Measurements from ENCODE around the gene CTDSP2.
A peak's percentile ranks its signal among the peaks of the same experiment; 100 is the strongest.
"Not testable (repeated sequence)": the region's sequence is repeated elsewhere in the genome, so short reads cannot be mapped to it uniquely, and the experiment has no call there.

Gene CTDSP2

DNA sequence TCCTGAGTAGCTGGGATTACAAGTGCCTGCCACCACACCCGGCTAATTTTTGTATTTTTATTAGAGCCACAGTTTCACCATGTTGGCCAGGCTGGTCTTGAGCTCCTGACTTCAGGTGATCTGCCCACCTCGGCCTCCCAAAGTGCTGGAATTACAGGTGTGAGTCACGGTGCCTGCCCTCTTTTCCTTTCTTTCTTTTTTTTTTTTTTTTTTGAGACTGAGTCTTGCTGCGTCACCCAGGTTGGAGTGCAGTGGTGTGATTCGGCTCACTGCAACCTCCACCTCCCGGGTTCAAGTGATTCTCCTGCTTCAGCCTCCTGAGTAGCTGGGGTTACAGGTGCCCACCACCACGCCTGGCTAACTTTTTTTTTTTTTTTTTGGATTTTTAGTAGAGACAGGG lies 11.6 kb upstream of the CTDSP2 start:
- DNase-seq; intact Hi-C loops (cut with DNase I): not testable (repeated sequence)

DNA sequence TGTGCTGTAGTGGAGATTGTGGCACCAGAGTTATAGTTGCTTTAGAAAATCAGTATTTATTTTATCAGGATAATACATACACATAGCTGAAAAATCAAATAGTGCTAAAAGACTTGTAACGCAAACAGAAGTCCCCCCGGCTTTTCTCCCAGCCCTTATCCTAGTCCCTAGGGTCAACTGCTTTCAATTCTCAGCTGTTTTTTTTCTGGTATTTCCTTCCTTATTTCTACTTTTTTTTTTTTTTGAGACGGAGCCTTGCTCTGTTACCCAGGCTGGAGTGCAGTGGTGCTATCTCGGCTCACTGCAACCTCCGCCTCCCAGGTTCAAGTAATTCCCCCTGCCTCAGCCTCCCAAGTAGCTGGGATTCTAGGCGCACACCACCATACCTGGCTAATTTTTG lies 8.4 kb upstream of the CTDSP2 start:
- intact Hi-C loops (cut with DNase I) = no loop called here
- no peak for DNase-seq

GRCh38 chr12:57853864-57854556 lies 7.5 kb upstream of the CTDSP2 start:
- intact Hi-C loops (cut with DNase I) = no loop called here
- DNase-seq = no peak

GRCh38 chr12:57852620-57853500 lies 6.3 kb upstream of the CTDSP2 start:
- intact Hi-C loops (cut with DNase I) = no loop called here
- peak in 4 of 10 donors; percentile 35 to 87 (median 80) for DNase-seq

GRCh38 chr12:57852200-57852599 lies 5.7 kb upstream of the CTDSP2 start:
- intact Hi-C loops (cut with DNase I) = no loop called here
- DNase-seq = peak in 3 of 10 donors; percentile 34 to 85 (median 73)

DNA sequence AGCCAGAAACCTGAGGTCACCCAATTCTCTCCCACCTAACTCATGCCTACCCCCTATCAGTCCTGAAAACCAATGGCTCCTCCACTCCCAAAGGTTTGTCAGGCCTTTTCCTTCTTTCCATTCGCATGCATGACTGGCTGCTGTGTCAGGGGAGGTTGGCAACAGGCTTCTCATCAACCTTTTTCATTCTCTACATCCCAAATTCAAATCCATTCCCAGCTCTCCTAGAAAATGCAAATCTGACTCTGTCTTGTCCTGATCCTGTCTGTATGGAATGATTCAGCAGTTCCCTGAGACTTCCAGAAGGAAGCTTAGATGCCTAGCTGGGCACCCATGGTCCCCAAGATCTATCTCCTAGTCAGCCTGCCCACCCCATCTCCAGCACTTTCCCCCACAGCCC lies 5.0 kb upstream of the CTDSP2 start:
- intact Hi-C loops (cut with DNase I) = no loop called here
- no peak for DNase-seq

DNA sequence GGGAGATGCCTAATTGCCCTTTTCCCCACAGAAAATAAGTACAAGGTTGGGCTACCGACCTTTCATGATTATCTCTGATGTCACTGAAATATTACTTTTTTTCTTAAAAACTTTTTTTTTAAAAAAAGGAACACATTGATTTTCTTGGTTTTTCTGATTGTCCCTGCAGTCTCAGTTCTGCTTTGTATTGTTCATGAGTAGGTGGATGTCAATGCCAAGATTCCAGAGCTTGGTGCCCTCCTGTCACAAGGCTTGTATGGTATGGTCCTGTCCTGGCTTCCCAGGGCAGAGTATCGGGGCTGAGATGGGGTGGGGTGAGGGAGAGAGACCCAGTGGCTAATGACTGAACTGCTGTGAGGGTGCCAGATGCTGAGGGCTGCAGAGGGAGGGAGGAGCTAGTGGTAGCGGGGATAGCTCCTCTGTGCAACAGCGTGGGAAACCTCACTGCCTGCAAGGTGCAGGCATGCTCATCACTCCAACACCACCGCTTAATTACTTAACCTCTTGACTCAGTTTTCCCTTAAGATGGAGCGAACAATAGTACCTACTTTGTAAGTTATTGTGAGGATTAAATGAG lies 4.4 kb upstream of the CTDSP2 start:
- intact Hi-C loops (cut with DNase I) = no loop called here
- DNase-seq = peak in 1 of 10 donors; percentile 83

GRCh38 chr12:57849447-57849846 lies 2.9 kb upstream of the CTDSP2 start:
- DNase-seq = not testable (repeated sequence)
- intact Hi-C loops (cut with DNase I) = loop anchor here (5.0 kb wide), 1 partner anchor 43 kb away; no protein-coding TSS in a partner anchor

DNA sequence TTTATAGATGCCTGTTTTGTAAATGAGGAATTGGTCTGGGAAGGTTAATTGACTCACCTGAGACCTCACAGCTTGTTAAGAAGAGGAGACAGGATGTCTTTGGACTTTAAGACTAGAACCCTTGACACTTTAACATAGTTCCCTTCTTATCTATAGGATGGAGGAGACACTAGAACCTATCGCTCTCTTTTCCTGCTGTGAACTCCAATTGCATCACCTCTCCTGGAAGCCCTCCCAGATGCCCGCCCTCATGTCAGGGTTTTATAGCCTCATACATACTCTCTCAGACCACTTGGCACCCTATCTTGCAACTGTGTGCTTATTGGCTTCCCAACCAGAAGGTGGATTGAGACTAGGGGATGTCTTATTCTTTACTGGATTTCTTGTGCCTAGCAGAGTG lies 2.5 kb upstream of the CTDSP2 start:
- DNase-seq = no peak
- intact Hi-C loops (cut with DNase I) = loop anchor here (5.0 kb wide), 1 partner anchor 43 kb away; no protein-coding TSS in a partner anchor

GRCh38 chr12:57848208-57848607 lies 1.7 kb upstream of the CTDSP2 start:
- intact Hi-C loops (cut with DNase I) = loop anchor here (5.0 kb wide), 1 partner anchor 44 kb away; no protein-coding TSS in a partner anchor

GRCh38 chr12:57846285-57846576 lies 298 bp downstream of the CTDSP2 start:
- intact Hi-C loops (cut with DNase I) = loop anchor here (5.0 kb wide), 1 partner anchor 46 kb away; no protein-coding TSS in a partner anchor
- peak in 1 of 10 donors; percentile 74 for DNase-seq

More at GRCh38 chr12:57848208-57848607, 1.7 kb upstream of the CTDSP2 start:
- no peak for DNase-seq

DNA sequence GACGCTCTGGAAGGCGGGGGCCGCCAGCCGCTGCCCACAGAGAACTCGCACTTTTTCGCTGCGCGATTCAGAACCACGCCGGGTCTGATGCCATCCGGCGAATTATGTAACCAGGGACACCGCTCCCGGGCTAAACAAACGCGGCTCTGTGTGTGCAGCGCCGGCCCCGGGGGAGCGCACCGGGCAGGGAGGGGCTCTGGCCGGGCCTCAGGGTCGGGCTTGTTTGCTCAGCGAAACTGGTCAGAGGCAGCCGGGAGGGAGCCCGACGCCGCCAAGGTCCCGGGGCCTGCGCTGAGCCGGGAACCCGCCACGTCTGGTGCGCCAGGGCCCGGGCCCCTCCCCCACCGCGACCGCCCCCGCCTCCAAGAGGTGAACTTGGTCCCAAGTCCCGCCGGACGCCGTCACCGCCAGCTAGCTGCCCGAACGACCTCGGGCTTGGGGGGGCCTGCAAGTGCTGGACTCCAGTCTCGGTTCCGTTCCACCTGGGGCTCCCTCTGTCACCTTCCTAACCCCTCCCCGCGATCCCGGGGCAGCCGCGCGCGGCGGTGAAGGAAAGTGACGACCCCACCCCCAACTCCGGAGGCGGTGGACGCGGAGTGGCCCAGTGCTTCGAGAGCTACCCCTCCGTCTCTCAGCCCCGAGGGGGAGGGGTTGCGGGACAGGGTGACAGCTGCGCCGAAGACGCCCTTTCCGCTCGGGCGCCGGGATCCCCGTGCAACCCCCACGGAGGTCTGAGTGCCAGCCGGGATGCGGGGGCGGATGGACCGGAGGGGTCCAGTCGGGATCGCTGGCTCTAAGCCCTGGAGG lies 848 bp downstream of the CTDSP2 start:
- DNase-seq = peak; percentile 77 to 98 (median 83)
- intact Hi-C loops (cut with DNase I) = loop anchor here (5.0 kb wide), 1 partner anchor 47 kb away; no protein-coding TSS in a partner anchor

DNA sequence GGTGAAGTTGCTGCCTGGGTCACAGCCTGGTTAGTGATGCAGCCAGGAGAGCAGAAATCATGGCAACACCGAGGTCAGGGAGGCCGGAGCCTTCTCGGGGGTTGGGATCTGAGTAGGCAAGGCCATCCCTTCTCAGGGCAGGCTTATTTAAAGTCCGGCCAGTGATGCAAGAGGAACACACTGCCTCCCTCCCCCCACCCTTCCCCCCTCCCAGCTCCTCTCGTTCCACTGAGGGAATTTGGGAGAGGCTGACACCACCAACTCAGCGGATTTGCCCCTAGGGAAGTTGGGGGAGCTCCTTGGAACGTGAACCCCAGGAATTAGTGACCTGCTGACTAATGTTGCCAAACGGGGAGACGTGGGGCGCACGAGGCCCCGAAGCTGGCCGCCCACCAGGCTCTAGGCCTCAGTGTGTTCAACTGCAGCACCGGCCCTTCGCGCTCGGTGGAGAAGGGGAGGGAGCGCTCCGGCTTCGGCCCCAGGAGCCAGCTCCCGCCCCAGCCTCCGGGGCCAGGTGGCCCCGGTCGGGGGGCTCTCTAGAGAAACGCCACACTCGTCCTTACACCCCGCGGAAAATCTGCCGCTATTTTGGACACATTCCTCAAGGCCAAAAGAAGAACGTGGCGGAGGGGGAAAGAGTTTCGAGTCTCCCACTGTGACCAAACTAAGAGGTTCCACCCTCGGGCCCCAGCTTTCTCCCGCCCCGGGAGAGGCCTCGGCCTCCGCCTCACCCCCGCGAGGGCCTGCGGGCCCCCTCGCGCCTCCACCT lies 1.6 kb downstream of the CTDSP2 start:
- DNase-seq = peak in 3 of 10 donors; percentile 42 to 89 (median 77)
- intact Hi-C loops (cut with DNase I) = loop anchor here (5.0 kb wide), 1 partner anchor 47 kb away; no protein-coding TSS in a partner anchor

- DNase-seq = peak in 1 of 10 donors; percentile 56
- intact Hi-C loops (cut with DNase I) = no loop called here
These were observed 3.9 kb downstream of the CTDSP2 start for GRCh38 chr12:57842342-57843294.

DNA sequence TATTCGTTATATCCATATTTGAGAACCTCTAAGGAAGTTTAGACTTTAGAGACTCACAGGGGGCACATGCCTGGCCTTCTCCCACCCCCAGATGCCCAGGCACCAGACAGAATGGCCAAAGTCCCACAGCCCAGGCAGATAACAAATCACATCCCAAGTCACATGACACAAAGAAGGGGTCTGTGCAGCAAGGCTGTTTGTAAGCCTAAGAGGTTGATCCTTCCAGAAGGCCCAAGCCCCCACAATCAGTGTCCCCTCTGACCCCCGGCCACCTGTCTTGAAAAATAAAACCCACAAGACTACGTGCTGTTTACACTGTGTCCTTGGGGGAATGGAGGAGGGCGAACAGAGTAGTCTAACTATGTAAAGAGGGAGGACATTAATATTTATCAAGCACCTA lies 5.1 kb downstream of the CTDSP2 start:
- intact Hi-C loops (cut with DNase I) = no loop called here
- peak in 1 of 10 donors; percentile 5 for DNase-seq

DNA sequence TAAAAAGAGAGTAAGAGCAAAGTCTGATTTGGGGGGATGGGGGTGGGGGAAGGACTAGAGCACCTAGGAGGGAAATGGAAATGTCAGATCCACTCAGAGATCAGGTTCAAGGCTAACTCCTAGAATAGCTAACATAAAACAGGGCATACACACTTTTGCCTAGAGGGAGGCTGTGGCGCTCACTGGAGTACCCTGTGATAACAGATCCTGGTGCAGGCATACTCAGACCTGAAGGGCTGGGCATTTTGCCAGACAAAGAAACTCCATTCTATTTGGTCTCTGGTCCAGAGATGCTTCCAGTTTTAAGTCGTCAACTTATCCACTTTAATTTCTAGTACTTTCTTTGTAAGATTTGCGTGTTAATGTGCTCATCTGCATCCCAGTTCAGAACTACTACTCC lies 5.8 kb downstream of the CTDSP2 start:
- DNase-seq = peak in 1 of 10 donors; percentile 13
- intact Hi-C loops (cut with DNase I) = no loop called here

GRCh38 chr12:57839996-57840395 lies 6.5 kb downstream of the CTDSP2 start:
- intact Hi-C loops (cut with DNase I) = no loop called here
- peak in 1 of 10 donors; percentile 45 for DNase-seq

DNA sequence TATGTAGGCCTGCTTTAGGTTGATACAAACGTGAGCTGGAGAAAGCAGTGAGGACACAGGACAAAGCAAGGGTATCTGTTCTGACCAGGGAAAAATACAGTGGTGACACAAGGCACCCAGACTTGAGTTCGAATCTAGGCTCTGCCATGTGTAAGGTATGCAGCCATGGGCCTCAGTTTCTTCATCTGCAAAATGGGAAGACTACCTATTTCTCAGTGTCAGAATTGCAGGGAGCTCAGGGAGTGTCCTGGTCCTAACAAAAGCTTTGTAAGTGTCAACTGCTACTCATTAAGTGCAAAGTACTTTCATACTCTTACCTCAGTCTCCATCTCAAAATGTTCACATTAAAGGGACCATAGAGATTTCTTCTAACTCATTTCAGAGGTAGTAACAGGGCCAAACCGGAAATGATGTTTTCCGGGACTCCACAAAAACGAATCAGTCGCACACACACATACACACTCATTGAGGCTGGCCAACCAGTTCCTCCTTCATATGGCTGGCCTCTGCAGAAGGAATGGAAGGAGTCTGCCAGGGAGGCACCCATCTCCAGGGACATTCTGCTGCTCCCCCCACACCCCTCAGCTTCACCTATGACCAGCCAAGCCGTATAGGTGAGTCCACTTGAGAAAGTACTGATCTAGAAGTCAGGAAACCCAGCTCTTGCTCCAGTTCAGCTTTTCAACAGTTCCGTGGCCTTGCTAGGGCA lies 7.8 kb downstream of the CTDSP2 start:
- intact Hi-C loops (cut with DNase I) = no loop called here
- DNase-seq = peak in 1 of 10 donors; percentile 52

All from posterior cingulate gyrus (tissue), 11 donors.